CD1c-positive myeloid dendritic cell (primary cell): ENCODE data around the gene CA10.
A peak's percentile ranks its signal among the peaks of the same experiment; 100 is the strongest.

ENCODE experiments used
- DNase-seq: peaks from one replicate; pipeline ENCODE4 v3.0.0-alpha.2; 2016; ENCODE audit errors: extremely low spot score

Gene CA10

GRCh38 chr17:51647067-51647466 lies 511.4 kb downstream of the CA10 start:
- DNase-seq: no peak

- no peak for DNase-seq
These were observed 512.0 kb downstream of the CA10 start for GRCh38 chr17:51646539-51646938.

GRCh38 chr17:51645056-51645455 lies 513.5 kb downstream of the CA10 start:
- no peak for DNase-seq

DNA sequence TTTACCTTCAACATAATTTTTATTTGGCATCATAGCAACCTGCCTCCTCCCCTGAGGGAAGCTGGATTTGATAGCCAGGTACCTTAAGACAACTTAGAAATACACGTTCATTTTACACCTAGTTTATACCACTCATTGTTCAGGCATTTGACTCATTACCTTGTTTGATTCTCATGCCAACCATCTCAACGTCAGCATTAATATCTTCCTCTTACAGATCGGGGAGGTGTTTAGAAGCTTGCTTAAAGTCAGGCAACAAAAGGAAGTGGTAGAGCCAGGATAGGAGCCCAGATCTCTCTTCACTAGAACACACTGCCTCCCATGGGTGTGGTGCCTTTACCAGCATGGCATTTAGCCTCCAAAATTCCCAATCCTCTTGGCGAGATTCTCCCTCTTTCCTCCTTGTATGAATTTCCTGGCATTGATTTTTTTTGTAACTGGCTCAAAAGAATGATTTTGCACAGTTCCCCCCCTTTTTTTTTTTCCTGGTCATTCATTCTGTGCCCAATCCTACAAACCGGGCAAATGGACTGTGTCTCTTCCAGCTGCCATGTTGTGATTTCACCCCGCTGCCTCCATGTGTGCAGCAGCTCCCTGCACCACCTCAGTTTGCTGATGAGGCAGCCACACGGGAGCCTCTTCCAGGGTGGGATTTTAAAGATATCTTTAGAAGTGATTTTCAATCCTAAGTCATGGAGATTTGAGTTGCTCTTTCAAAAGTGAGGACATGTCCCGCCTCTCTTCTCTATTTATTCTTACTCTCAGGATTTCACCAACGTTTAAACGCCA lies 514.6 kb downstream of the CA10 start:
- DNase-seq: no peak

DNA sequence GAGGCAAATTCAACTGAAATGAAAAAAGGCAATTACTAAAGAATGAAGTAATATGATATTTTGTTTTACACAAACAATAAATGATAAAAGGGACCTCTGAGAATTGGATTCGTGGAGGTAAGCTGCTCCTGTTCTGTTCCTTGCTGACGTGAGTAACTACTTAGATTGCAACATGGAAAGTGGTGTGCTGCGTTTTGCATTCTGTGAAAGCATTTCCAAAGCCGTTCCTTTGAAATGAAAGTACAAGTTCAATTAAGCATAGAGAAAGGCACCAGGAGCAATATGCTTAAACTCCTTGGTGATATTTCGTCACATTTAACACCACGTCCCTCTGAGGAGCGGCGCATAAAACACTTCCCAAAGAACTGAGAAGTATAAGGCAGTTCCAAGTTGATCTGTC lies 516.5 kb downstream of the CA10 start:
- DNase-seq: no peak

DNA sequence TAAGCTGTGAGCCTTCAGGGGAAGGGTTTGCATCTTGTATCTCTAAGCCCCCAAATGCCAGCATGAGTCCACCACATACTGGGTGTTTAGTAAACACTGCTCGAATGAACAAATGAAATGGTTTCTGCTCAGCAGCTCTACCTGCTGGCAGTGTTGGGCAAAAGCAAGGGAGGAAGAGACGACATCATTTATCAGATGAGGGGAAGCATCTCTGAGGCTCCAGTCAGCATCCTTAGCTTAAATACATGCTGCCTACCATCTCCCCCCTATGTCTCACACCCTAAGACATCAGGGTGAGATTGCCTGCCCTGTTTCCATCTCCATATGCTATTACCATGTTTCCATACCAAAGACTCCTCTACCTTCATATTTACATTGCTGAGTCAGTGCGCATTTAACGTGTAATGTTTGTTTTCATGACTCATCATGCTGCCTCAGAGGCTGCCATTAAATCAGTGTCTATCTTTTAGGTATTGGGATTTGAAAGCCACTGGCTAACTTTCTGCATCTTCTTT lies 518.3 kb downstream of the CA10 start:
- DNase-seq: peak; percentile 2

DNA sequence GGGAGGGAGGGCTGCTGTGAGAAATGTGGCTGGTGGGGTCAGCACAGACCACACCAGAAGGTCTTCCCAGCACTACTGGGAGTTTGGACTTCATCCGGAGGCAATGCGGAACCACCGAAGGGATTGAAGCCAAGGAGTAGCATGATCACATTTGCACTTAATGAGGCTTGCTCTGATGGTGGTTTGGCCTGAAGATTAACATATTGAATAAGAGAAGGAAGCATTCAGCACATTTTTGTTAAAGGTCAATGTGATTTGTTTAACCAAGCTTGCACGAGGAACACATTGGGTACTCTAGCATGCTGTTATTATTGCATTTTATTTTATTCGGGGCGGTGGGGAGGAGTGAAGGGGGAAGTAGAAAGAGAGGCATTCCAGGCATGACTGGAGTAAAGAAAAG lies 519.5 kb downstream of the CA10 start:
- no peak for DNase-seq

- DNase-seq: no peak
These were observed 522.2 kb downstream of the CA10 start for GRCh38 chr17:51636291-51636690.

GRCh38 chr17:51630101-51630671 lies 528.3 kb downstream of the CA10 start:
- DNase-seq: no peak

DNA sequence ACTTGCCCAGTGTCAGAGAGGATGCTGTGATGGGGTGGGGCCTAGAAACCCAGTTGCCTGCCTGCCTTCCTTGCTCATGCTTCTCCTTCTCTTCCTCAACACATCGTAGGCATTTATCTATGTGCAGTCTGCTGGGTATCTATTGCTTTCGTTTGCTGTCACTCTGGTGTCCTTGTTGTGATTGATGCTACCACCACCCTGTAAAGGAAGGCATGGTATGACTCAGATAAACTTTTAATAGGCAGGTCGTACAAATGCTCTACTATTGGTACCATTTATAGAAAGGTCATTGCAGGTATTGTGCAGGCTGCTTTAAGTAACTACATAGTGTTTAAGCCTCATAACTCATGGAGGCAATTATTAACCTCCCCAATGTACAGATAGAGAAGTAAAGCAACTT lies 529.3 kb downstream of the CA10 start:
- no peak for DNase-seq

- no peak for DNase-seq
These were observed 530.7 kb downstream of the CA10 start for GRCh38 chr17:51627779-51628178.

GRCh38 chr17:51618476-51618875 lies 540.0 kb downstream of the CA10 start:
- DNase-seq: no peak

DNA sequence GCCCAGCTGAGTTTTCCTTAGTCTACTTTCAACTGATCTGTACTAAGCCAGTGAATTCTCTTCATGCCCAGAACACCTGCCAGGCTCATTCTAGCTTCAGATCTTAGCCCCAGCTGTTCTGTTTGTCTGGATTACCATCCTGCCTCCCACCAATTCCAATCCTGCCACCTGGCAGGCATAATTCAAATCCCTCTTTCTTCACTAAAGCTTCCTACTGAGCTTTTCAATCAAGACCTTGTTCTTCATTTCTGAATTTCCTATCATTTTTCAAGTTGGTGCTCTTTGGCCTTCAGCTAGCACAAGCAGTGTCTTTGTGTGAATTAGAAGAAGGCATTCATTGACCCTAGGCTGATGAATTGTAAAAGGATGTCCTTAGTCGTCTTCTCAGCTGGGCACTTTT lies 540.5 kb downstream of the CA10 start:
- no peak for DNase-seq

DNA sequence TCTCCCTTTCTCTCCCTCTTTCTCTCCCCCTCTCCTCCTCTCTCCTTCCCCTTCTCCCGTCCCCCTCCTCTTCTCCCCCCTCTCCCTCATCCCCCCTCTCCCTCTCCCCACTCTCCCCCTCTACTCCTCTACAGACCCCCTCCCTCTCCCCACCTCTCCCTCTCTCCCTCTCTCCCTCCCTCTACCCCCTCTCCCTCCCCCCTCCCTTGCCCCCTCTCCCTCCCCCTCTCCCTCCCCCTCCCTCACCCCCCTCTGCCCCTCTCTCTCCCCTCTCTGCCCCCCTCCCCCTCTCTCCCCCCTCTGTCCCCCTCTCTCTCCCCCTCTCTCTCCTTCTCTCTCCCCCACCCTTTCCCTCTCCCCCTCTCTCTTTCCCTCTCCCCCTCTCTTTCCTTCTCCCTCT lies 545.3 kb downstream of the CA10 start:
- DNase-seq: no peak

DNA sequence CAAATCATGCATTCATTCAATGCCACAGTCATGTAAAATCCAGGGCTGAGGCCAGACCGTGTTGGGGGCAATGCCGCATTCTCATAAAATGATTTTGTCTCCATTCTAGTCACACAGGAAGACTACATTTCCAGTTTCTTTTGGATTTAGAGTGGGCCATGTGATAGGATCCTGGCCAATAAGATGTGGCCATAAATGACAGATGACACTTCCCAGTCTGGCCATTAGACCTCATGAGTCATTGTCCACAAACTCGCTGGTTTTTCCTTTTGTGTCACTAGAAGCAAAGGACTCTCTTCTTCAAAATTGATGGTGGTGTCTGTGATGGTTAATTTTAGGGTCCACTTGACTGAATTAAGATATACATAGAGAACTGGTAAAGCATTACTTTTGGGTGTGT lies 545.8 kb downstream of the CA10 start:
- no peak for DNase-seq

GRCh38 chr17:51611585-51611984 lies 546.9 kb downstream of the CA10 start:
- DNase-seq: no peak

DNA sequence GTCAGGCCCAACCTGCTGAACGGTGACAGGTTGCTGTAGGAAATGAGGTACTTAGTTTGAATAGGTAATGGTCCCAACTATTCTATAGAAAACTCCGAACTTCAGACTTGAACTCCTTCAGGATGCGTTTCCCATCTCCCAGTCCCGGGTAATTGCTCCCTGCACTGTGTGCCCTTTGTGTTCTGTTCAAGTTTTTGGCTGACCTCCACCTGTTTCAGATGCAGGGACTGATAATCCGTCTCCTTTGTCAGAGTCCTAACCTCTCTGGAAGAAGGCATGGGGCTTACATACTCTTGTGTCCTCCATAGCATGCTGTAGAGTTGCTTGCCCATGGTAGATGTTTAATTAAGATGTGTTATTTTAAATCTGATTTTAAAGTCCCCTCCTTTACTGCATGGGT lies 547.7 kb downstream of the CA10 start:
- DNase-seq: no peak

- DNase-seq: no peak
These were observed 548.4 kb downstream of the CA10 start for GRCh38 chr17:51610155-51610554.

DNA sequence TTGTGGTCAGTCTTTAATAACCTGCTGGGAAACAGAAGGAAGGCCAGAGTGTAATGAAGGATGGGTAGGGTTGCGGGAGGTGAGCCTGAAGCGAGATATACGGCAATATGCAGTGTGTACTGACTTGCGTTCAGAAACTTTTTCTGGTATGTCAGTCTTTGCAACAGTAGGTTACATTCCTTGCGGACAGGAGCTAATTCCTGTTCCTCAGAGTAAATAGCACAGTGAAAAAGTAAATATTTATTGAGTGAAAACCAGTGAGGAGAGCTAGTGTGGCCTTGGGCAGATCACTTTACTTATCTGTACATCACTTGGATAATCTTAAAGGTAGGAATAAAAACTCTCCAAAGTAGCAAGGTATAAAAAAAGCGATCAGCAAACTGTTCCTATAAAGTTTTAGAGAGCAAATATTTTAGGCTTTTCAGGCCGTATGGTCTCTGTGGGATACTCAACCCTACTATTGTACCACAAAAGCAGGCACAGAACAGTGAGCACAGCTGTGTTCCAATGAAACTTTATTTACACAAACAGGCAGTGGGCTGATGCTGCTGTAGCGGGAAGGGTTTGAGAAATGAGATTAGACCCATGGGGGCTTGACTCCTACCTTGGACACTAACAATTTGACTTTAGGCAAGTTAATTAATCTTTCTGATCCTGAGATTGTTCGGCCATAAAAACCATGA lies 550.1 kb downstream of the CA10 start:
- DNase-seq: no peak

- no peak for DNase-seq
These were observed 551.0 kb downstream of the CA10 start for GRCh38 chr17:51607512-51607911.

DNA sequence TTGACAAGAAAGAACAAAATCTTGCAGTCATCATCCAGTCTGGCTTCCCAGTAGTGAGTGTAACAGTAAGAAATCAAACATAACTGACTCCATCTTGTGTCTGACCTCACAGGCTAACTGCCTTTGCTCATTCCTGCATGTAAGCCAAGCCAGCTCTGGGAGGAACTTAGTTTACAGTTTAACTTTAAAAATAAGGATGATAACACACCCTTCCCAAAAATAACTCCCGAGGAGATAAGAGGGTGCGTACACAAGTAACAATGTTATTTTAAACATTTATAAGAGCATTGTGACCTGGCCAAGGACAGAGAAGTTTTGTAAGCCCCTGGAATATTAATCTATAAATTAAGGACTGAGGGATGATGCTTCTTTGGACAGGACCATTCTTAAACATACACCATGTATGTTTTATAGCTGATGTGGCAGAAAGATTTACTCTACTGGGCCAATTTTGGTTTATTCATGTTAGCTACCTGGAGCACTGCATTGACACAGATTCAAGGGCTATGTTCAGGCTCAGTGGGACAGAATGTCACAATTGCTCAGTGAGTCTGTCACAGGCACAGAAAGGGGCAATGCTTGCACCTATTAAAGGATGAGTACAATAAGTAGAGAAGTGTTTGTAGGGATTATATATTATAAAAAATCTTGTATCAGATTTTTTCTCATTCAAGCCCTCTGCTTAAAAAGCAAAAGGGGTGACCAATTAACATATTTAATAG lies 554.1 kb downstream of the CA10 start:
- no peak for DNase-seq

GRCh38 chr17:51601622-51602261 lies 556.8 kb downstream of the CA10 start:
- no peak for DNase-seq
